Brain microvascular endothelial cell (primary cell): ENCODE measurements around the gene FDPS.

Source experiments
- DNase-seq: peaks from one replicate; pipeline ENCODE4 v3.0.0-alpha.2; 2020
- H3K27ac ChIP-seq: fragments of 250-450 bp; sonication (Bioruptor Pico); 2 replicates; pipeline ENCODE4 v1.5.1; 2020; ENCODE audit warnings: mild to moderate bottlenecking, moderate library complexity
- H3K27me3 ChIP-seq: fragments of 250-450 bp; sonication (Bioruptor Pico); replicated peaks from 2 replicates; pipeline ENCODE4 v1.5.1; 2020; ENCODE audit warnings: mild to moderate bottlenecking
- H3K36me3 ChIP-seq: fragments of 250-450 bp; sonication (Bioruptor Pico); replicated peaks from 2 replicates; pipeline ENCODE4 v1.5.1; 2020; ENCODE audit warnings: mild to moderate bottlenecking
- H3K4me3 ChIP-seq: 2 replicates; pipeline ENCODE4 v1.5.1; 2011; ENCODE audit warnings: low read depth, mild to moderate bottlenecking, control low read depth, low read length, moderate library complexity
- CTCF ChIP-seq: IDR thresholded peaks from 2 replicates; pipeline ENCODE4 v1.5.1; 2011; ENCODE audit warnings: low read depth, mild to moderate bottlenecking, moderate library complexity, low read length, control low read depth, inconsistent platforms; ENCODE audit errors: missing control alignments
- in situ Hi-C: cut with HindIII; loops from 2 replicates; pipeline ENCODE4 v1.10.0; 2017; ENCODE audit warnings: low sequenced_read_pairs, low pct_ligation_motif_present

The FDPS gene

GRCh38 chr1:155322953-155323728 lies 14.5 kb downstream of the FDPS start:
- H3K27ac ChIP-seq: peak overlapping the region; percentile 50
- peak; percentile 82 for DNase-seq
- no peaks in the 10 kb centered on the region for H3K27me3 ChIP-seq
- in situ Hi-C loops: no loop called here
- TF ChIP-seq CTCF: peak; percentile 83
- H3K36me3 ChIP-seq: peaks cover 23% of the 10 kb centered on the region
- peak overlapping the region; percentile 82 for H3K4me3 ChIP-seq

- peaks cover 21% of the 10 kb centered on the region for H3K36me3 ChIP-seq
- peak; percentile 85 for DNase-seq
Observed at GRCh38 chr1:155323729-155324036, 15.0 kb downstream of the FDPS start.

GRCh38 chr1:155324037-155324716 lies 15.5 kb downstream of the FDPS start:
- Histone ChIP-seq H3K4me3 (peak overlapping the region; percentile 82), H3K27me3 (no peaks in the 10 kb centered on the region), H3K27ac (peak overlapping the region; percentile 50), H3K36me3 (peaks cover 21% of the 10 kb centered on the region)
- in situ Hi-C loops: no loop called here
- TF ChIP-seq CTCF: no peak
- peak; percentile 92 for DNase-seq

More at GRCh38 chr1:155323729-155324036, 15.0 kb downstream of the FDPS start:
- in situ Hi-C loops: no loop called here
- no peaks in the 10 kb centered on the region for H3K27me3 ChIP-seq
- TF ChIP-seq CTCF: no peak
- H3K27ac ChIP-seq: peak overlapping the region; percentile 50
- H3K4me3 ChIP-seq: peak overlapping the region; percentile 82

- peak; percentile 36 for DNase-seq
- H3K27me3 ChIP-seq: no peaks in the 10 kb centered on the region
- H3K4me3 ChIP-seq: peak overlapping the region; percentile 82
- in situ Hi-C loops: loop anchor here (25.0 kb wide), 1 partner anchor 187 kb away; no protein-coding TSS in a partner anchor
- H3K36me3 ChIP-seq: peaks cover 19% of the 10 kb centered on the region
- H3K27ac ChIP-seq: peak overlapping the region; percentile 16
- peak; percentile 72 for TF ChIP-seq CTCF
Observed at GRCh38 chr1:155324717-155325602, 16.3 kb downstream of the FDPS start.

GRCh38 chr1:155325603-155325893 lies 16.9 kb downstream of the FDPS start:
- in situ Hi-C loops: loop anchor here (25.0 kb wide), 1 partner anchor 187 kb away; no protein-coding TSS in a partner anchor
- TF ChIP-seq CTCF: no peak
- H3K27me3 ChIP-seq: no peaks in the 10 kb centered on the region
- H3K36me3 ChIP-seq: peaks cover 25% of the 10 kb centered on the region
- peak overlapping the region; percentile 82 for H3K4me3 ChIP-seq
- H3K27ac ChIP-seq: no peak overlapping the region
- DNase-seq: no peak
